CD4-positive, alpha-beta T cell (primary cell): ENCODE measurements around the gene TP63. TPM values are rescaled to one million over a fixed set of nuclear protein-coding genes. Genes with fewer than 3 reads are reported as not detected.

Experiments used
- ATAC-seq: fragments of 200-7000 bp; cut with Tn5 transposase; one replicate; pipeline ENCODE4 v1.10.0; 2022; ENCODE audit warnings: mild to moderate bottlenecking; ENCODE audit not compliant: poor library complexity
- CTCF ChIA-PET: fragments of 350-600 bp; sonication (Branson Sonifier 250); formaldehyde crosslinking; loops from one replicate; lab custom pipeline; 2021; ENCODE audit warnings: antibody characterized with exemption, inconsistent platforms; lab: Charles Lee
- POLR2A ChIA-PET: fragments of 350-600 bp; sonication (Branson Sonifier 250); formaldehyde crosslinking; loops from one replicate; lab custom pipeline; 2021; ENCODE audit warnings: antibody characterized with exemption, inconsistent platforms; lab: Charles Lee
- DNase-seq, 14 experiments: peaks; one replicate each; pipeline ENCODE4 v3.0.0-alpha.2; 2013 to 2020; ENCODE audit warnings: mixed read lengths in 2 of 14
- H3K27ac ChIP-seq, 2 donors: one replicate each; pipeline versions ENCODE4 v1.5.1 to v1.7.0; 2013; ENCODE audit warnings: low read length in 2 of 2, low read depth in 1 of 2, mild to moderate bottlenecking in 1 of 2
- H3K27me3 ChIP-seq, 2 experiments: 1 replicate in 1 of 2; 2 replicates in 1 of 2; pipeline versions ENCODE4 v1.6.1 to v1.7.0; 2013; ENCODE audit warnings: low read length in 2 of 2, control low read depth in 1 of 2, mild to moderate bottlenecking in 1 of 2, moderate library complexity in 1 of 2; ENCODE audit not compliant: insufficient read depth in 2 of 2, control insufficient read depth in 1 of 2
- H3K36me3 ChIP-seq: one replicate; pipeline ENCODE4 v1.6.1; 2013; ENCODE audit warnings: low read length, control low read depth; ENCODE audit not compliant: insufficient read depth
- H3K4me1 ChIP-seq: one replicate; pipeline ENCODE4 v1.6.1; 2013; ENCODE audit warnings: low read length, control low read depth; ENCODE audit not compliant: insufficient read depth
- H3K4me3 ChIP-seq: one replicate; pipeline ENCODE4 v1.5.1; 2013; ENCODE audit warnings: mild to moderate bottlenecking, low read length, moderate library complexity
- H3K9me3 ChIP-seq, 2 experiments: 1 replicate in 1 of 2; 2 replicates in 1 of 2; pipeline versions ENCODE4 v1.6.1 to v1.7.0; 2013; ENCODE audit warnings: low read length in 2 of 2, mild to moderate bottlenecking in 2 of 2, control low read depth in 1 of 2, moderate library complexity in 1 of 2; ENCODE audit not compliant: control insufficient read depth in 1 of 2, insufficient read depth in 1 of 2
- H3K27ac Mint-ChIP-seq: one replicate; pipeline ENCODE4 v1.8.0; 2020; ENCODE audit warnings: mixed read lengths
- H3K27me3 Mint-ChIP-seq: one replicate; pipeline ENCODE4 v1.8.0; 2021; ENCODE audit warnings: mixed read lengths
- H3K36me3 Mint-ChIP-seq: one replicate; pipeline ENCODE4 v1.8.0; 2021; ENCODE audit warnings: low read depth, mixed read lengths
- H3K4me1 Mint-ChIP-seq: one replicate; pipeline ENCODE4 v1.8.0; 2021; ENCODE audit warnings: low read depth, mixed read lengths
- H3K4me3 Mint-ChIP-seq: one replicate; pipeline ENCODE4 v1.8.0; 2020; ENCODE audit warnings: mild to moderate bottlenecking, mixed read lengths
- H3K9me3 Mint-ChIP-seq: one replicate; pipeline ENCODE4 v1.8.0; 2020; ENCODE audit warnings: mixed read lengths
- intact Hi-C, 2 experiments: fragments of 100-400 bp; cut with DNase I in 1 of 2; cut with micrococcal nuclease in 1 of 2; formaldehyde crosslinking; loops; one replicate each; pipeline versions ENCODE4 v1.15.1 to v1.9.0; 2023 to 2025; cut with DNase I, micrococcal nuclease
- total RNA-seq, 174 experiments: library from RNA in 2 of 174; stranded (reverse) in 2 of 174; gene quantifications; one replicate each; pipeline ENCODE4 v1.2.3 and lab custom pipeline; 2021 to 2026
- TF ChIP-seq, protein P1 (sequence below): fragments of 200-600 bp; IDR thresholded peaks from one replicate; pipeline ENCODE4 v1.8.0; 2022; ENCODE audit warnings: antibody characterized with exemption, mild to moderate bottlenecking

The TP63 gene
- total RNA-seq, 2 experiments from 2014 or later = 0.31 TPM; not detected in 1

DNA sequence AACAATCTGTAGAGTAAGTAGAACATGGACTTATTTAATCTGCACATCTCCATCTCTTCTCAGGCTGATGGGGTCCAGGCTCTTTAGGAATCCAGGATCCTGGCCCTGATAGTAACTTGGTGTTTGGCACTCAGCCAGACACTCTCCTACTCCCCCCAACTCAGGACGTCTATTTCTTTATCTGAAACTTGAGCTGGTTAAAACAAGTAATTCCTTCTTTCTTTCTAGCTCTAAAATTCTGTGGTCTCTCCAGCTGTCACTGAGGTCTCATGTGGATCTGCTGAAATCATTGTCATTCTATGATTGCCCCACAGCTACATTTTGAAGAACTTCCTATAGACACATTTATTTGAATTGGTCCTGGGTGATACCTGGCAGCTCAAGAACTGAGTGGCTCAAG, 59.0 kb downstream of the TP63 start:
- Histone ChIP-seq H3K9me3 (no peaks in the 10 kb centered on the region), H3K4me3 (no peak overlapping the region), H3K27me3 (no peaks in the 10 kb centered on the region), H3K27ac (no peak overlapping the region), H3K36me3 (no peaks in the 10 kb centered on the region), H3K4me1 (no peaks in the 10 kb centered on the region)
- no peak for ATAC-seq
- no peaks in the 10 kb centered on the region for H3K27me3 Mint-ChIP-seq
- POLR2A ChIA-PET = no interaction called here
- no peak overlapping the region for H3K4me3 Mint-ChIP-seq
- no peaks in the 10 kb centered on the region for H3K9me3 Mint-ChIP-seq
- H3K27ac Mint-ChIP-seq = no peak overlapping the region
- H3K36me3 Mint-ChIP-seq = no peaks in the 10 kb centered on the region
- peaks cover 6% of the 10 kb centered on the region for H3K4me1 Mint-ChIP-seq
- DNase-seq = no peak
- CTCF ChIA-PET = no interaction called here
- TF ChIP-seq, protein P1, sequence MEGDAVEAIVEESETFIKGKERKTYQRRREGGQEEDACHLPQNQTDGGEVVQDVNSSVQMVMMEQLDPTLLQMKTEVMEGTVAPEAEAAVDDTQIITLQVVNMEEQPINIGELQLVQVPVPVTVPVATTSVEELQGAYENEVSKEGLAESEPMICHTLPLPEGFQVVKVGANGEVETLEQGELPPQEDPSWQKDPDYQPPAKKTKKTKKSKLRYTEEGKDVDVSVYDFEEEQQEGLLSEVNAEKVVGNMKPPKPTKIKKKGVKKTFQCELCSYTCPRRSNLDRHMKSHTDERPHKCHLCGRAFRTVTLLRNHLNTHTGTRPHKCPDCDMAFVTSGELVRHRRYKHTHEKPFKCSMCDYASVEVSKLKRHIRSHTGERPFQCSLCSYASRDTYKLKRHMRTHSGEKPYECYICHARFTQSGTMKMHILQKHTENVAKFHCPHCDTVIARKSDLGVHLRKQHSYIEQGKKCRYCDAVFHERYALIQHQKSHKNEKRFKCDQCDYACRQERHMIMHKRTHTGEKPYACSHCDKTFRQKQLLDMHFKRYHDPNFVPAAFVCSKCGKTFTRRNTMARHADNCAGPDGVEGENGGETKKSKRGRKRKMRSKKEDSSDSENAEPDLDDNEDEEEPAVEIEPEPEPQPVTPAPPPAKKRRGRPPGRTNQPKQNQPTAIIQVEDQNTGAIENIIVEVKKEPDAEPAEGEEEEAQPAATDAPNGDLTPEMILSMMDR = no peak
- intact Hi-C loops = no loop called here

- Histone ChIP-seq H3K27me3 (no peaks in the 10 kb centered on the region), H3K4me1 (no peaks in the 10 kb centered on the region), H3K4me3 (no peak overlapping the region), H3K27ac (no peak overlapping the region), H3K36me3 (no peaks in the 10 kb centered on the region), H3K9me3 (no peaks in the 10 kb centered on the region)
- no peaks in the 10 kb centered on the region for H3K36me3 Mint-ChIP-seq
- peaks cover 2% of the 10 kb centered on the region for H3K4me1 Mint-ChIP-seq
- POLR2A ChIA-PET = no interaction called here
- no peak for DNase-seq
- H3K4me3 Mint-ChIP-seq = no peak overlapping the region
- no peaks in the 10 kb centered on the region for H3K9me3 Mint-ChIP-seq
- no peak overlapping the region for H3K27ac Mint-ChIP-seq
- H3K27me3 Mint-ChIP-seq = no peaks in the 10 kb centered on the region
- no peak for ATAC-seq
- TF ChIP-seq, protein P1 = no peak
- intact Hi-C loops = no loop called here
- CTCF ChIA-PET = no interaction called here
Measured at GRCh38 chr3:189690672-189691071, 59.5 kb downstream of the TP63 start.

- ATAC-seq = no peak
- DNase-seq = no peak
- Mint-ChIP-seq H3K27me3 (peaks cover 5% of the 10 kb centered on the region), H3K4me1 (no peaks in the 10 kb centered on the region), H3K36me3 (no peaks in the 10 kb centered on the region), H3K27ac (no peak overlapping the region), H3K9me3 (no peaks in the 10 kb centered on the region), H3K4me3 (no peak overlapping the region)
- intact Hi-C loops = no loop called here
- Histone ChIP-seq H3K4me3 (no peak overlapping the region), H3K4me1 (no peaks in the 10 kb centered on the region), H3K9me3 (no peaks in the 10 kb centered on the region), H3K27ac (no peak overlapping the region), H3K36me3 (no peaks in the 10 kb centered on the region), H3K27me3 (no peaks in the 10 kb centered on the region)
- POLR2A ChIA-PET = no interaction called here
- TF ChIP-seq, protein P1 = no peak
- CTCF ChIA-PET = no interaction called here
Measured at GRCh38 chr3:189695400-189695799, 64.2 kb downstream of the TP63 start.
